ENCODE data around the gene MYRF. TPM values are rescaled to one million over a fixed set of nuclear protein-coding genes. Genes with fewer than 3 reads are reported as not detected.

Gene MYRF
- total and polyA plus RNA-seq, 4 experiments from 2014 or later: 0.44 to 1.6 (median 0.89) TPM

Other genes with a start within 250 kb of the MYRF start
- not detected for gene LRRC10B, start 243.9 kb upstream of the MYRF start, total RNA-seq
- not detected for gene LRRC10B, start 243.9 kb upstream of the MYRF start, polyA plus RNA-seq
- not detected for gene SYT7, start 171.6 kb upstream of the MYRF start, total RNA-seq
- gene SYT7, start 171.6 kb upstream of the MYRF start, polyA plus RNA-seq: not detected
- under 1 TPM; 0.30 to 0.44 TPM for gene DAGLA, start 72.2 kb upstream of the MYRF start, total RNA-seq
- gene DAGLA, start 72.2 kb upstream of the MYRF start, polyA plus RNA-seq: under 1 TPM in 1 of 2 donors, not detected in 1; 0.52 TPM
- 100 to 1,000 TPM; 113 to 117 TPM for gene TMEM258, start 40.0 kb downstream of the MYRF start, total RNA-seq
- 100 to 1,000 TPM; 186 to 276 TPM for gene TMEM258, start 40.0 kb downstream of the MYRF start, polyA plus RNA-seq
- gene FEN1, start 40.3 kb downstream of the MYRF start, total RNA-seq: 1 to 10 TPM; 7.4 to 8.0 TPM
- gene FEN1, start 40.3 kb downstream of the MYRF start, polyA plus RNA-seq: 10 to 100 TPM; 12.7 to 15.4 TPM
- gene FADS1, start 64.4 kb downstream of the MYRF start, total RNA-seq: 1 to 10 TPM; 1.7 to 2.2 TPM
- gene FADS1, start 64.4 kb downstream of the MYRF start, polyA plus RNA-seq: under 1 TPM; 0.70 to 0.72 TPM
- gene FADS2, start 75.7 kb downstream of the MYRF start, total RNA-seq: under 1 TPM; 0.22 to 0.73 TPM
- under 1 TPM; 0.06 to 0.94 TPM for gene FADS2, start 75.7 kb downstream of the MYRF start, polyA plus RNA-seq
- gene FADS3, start 138.9 kb downstream of the MYRF start, total RNA-seq: 1 to 10 TPM; 5.9 to 7.8 TPM
- gene FADS3, start 138.9 kb downstream of the MYRF start, polyA plus RNA-seq: 1 to 10 TPM; 2.9 to 3.0 TPM
- gene RAB3IL1, start 164.9 kb downstream of the MYRF start, total RNA-seq: under 1 TPM; 0.44 to 0.53 TPM
- gene RAB3IL1, start 164.9 kb downstream of the MYRF start, polyA plus RNA-seq: not detected
- under 1 TPM; 0.26 to 0.50 TPM for gene BEST1, start 197.7 kb downstream of the MYRF start, total RNA-seq
- gene BEST1, start 197.7 kb downstream of the MYRF start, polyA plus RNA-seq: 1 to 10 TPM; 1.3 TPM
- 100 to 1,000 TPM; 695 to 763 TPM for gene FTH1, start 215.0 kb downstream of the MYRF start, total RNA-seq
- gene FTH1, start 215.0 kb downstream of the MYRF start, polyA plus RNA-seq: 1,000 to 10,000 TPM; 3,123 to 3,378 TPM